ENCODE data around the gene ZBTB17.

The ZBTB17 gene

GRCh38 chr1:15965228-15965767 is 10.6 kb downstream of the ZBTB17 start:
- peaks cover 27% of the 10 kb centered on the region for H3K79me1 ChIP-seq (replicated peaks; ENCODE audit: low read length, poor library complexity, severe bottlenecking)
- H2AFZ ChIP-seq (ENCODE audit: low read depth, low read length): no peak overlapping the region
- no peak overlapping the region for H2BK120ac ChIP-seq (ENCODE audit: low read depth, low read length)
- no peak overlapping the region for H3K4ac ChIP-seq (ENCODE audit: low read depth in 1 of 2, low read length in 2 of 2)
- H4K8ac ChIP-seq (ENCODE audit: low read length): no peak overlapping the region
- no peak overlapping the region for H4K91ac ChIP-seq (ENCODE audit: low read length)
- H2BK15ac ChIP-seq (ENCODE audit: low read depth, poor library complexity, severe bottlenecking): no peak overlapping the region
- H3K27me3 ChIP-seq (ENCODE audit: control insufficient read depth in 1 of 2, insufficient read depth in 1 of 2, low read length in 2 of 2): no peaks in the 10 kb centered on the region
- DNase-seq: peak; percentile 63
- no peak overlapping the region for H2BK5ac ChIP-seq (ENCODE audit: low read depth, low read length, poor library complexity, severe bottlenecking)
- peaks cover 24% of the 10 kb centered on the region for H3K4me1 ChIP-seq (ENCODE audit: control insufficient read depth, insufficient read depth, low read depth, low read length)
- no peak overlapping the region for H3K18ac ChIP-seq (ENCODE audit: low read depth in 1 of 2, low read length in 2 of 2)
- H3K4me2 ChIP-seq (ENCODE audit: low read length, poor library complexity, severe bottlenecking): no peak overlapping the region
- peaks cover 31% of the 10 kb centered on the region in 2 experiments for H3K36me3 ChIP-seq (ENCODE audit: control insufficient read depth in 1 of 2, insufficient read depth in 2 of 2, low read depth in 1 of 2, low read length in 2 of 2)
- peak overlapping the region; percentile 79 for H3K9ac ChIP-seq (ENCODE audit: low read length)
- H3K23ac ChIP-seq (ENCODE audit: low read length in 2 of 2): no peak overlapping the region
- peaks cover 6% of the 10 kb centered on the region for H3K9me3 ChIP-seq (ENCODE audit: control insufficient read depth, low read length)
- no peak overlapping the region for H3K14ac ChIP-seq (ENCODE audit: low read length in 2 of 2)
- no peak overlapping the region for H2BK12ac ChIP-seq (ENCODE audit: low read length in 2 of 2)
- WGBS: 80% methylated on average over 5 of the region's 7 CpGs
- H2AK5ac ChIP-seq (ENCODE audit: low read length, severe bottlenecking): no peak overlapping the region
- H3K27ac ChIP-seq (ENCODE audit: low read length, poor library complexity, severe bottlenecking): peak overlapping the region; percentile 28
- peak overlapping the region in 1 of 2 experiments; percentile 34 for H3K4me3 ChIP-seq (ENCODE audit: insufficient read depth in 1 of 2, low read depth in 1 of 2, low read length in 2 of 2)

DNA sequence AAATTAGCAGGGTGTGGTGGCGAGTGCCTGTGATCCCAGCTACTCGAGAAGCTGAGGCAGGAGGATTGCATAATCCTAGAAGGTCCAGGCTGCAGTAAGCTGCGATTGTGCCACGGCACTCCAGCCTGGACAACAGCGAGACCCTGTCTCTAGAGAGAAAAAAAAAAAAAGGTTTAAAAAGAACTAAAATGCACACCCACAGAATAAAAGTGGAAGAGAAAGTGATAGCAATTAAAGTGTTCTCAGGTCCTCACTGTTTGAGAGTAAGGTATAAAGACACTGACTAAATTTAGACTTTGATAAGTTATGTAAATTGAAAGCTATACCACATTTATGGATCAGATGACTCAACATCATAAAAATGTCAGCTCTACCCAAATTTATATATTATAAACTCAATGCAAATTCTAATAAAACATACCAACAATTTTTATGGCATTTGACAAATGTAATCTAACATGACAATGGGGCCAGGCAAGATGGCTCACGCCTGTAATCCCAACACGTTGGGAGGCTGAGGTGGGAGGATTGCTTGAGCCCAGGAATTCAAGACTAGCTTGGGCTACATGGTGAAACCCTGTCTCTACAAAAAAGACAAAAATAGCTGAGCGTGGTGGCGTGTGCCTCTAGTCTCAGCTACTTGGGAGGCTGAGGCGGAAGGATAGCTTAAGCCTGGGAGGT is 11.8 kb downstream of the ZBTB17 start:
- H3K4ac ChIP-seq (ENCODE audit: low read depth in 1 of 2, low read length in 2 of 2): no peak overlapping the region
- 91% methylated on average over 10 of the region's 10 CpGs for WGBS

GRCh38 chr1:15963363-15963967 is 12.4 kb downstream of the ZBTB17 start:
- no peak for DNase-seq
- Histone ChIP-seq H2BK5ac (ENCODE audit: low read depth, low read length, poor library complexity, severe bottlenecking) (no peak overlapping the region), H2BK15ac (ENCODE audit: low read depth, poor library complexity, severe bottlenecking) (no peak overlapping the region), H3K27ac (ENCODE audit: low read length, poor library complexity, severe bottlenecking) (no peak overlapping the region), H3K9ac (ENCODE audit: low read length) (peak overlapping the region; percentile 53), H2AK5ac (ENCODE audit: low read length, severe bottlenecking) (no peak overlapping the region), H3K4ac (ENCODE audit: low read depth in 1 of 2, low read length in 2 of 2) (no peak overlapping the region), H3K4me2 (ENCODE audit: low read length, poor library complexity, severe bottlenecking) (no peak overlapping the region), H3K79me1 (replicated peaks; ENCODE audit: low read length, poor library complexity, severe bottlenecking) (peaks cover 22% of the 10 kb centered on the region), H3K4me3 (ENCODE audit: insufficient read depth in 1 of 2, low read depth in 1 of 2, low read length in 2 of 2) (no peak overlapping the region), H3K4me1 (ENCODE audit: control insufficient read depth, insufficient read depth, low read depth, low read length) (peaks cover 31% of the 10 kb centered on the region), H3K14ac (ENCODE audit: low read length in 2 of 2) (no peak overlapping the region), H3K18ac (ENCODE audit: low read depth in 1 of 2, low read length in 2 of 2) (peak overlapping the region in 1 of 2 experiments; percentile 72), H4K91ac (ENCODE audit: low read length) (no peak overlapping the region), H3K9me3 (ENCODE audit: control insufficient read depth, low read length) (no peaks in the 10 kb centered on the region), H2BK12ac (ENCODE audit: low read length in 2 of 2) (no peak overlapping the region), H3K27me3 (ENCODE audit: control insufficient read depth in 1 of 2, insufficient read depth in 1 of 2, low read length in 2 of 2) (no peaks in the 10 kb centered on the region), H4K8ac (ENCODE audit: low read length) (no peak overlapping the region), H2AFZ (ENCODE audit: low read depth, low read length) (no peak overlapping the region), H3K36me3 (ENCODE audit: control insufficient read depth in 1 of 2, insufficient read depth in 2 of 2, low read depth in 1 of 2, low read length in 2 of 2) (peaks cover 15 to 18% of the 10 kb centered on the region in 2 experiments), H3K23ac (ENCODE audit: low read length in 2 of 2) (no peak overlapping the region), H2BK120ac (ENCODE audit: low read depth, low read length) (no peak overlapping the region)

More for the DNA sequence above, 11.8 kb downstream of the ZBTB17 start:
- Histone ChIP-seq H3K9ac (ENCODE audit: low read length) (peak overlapping the region; percentile 53), H3K79me1 (replicated peaks; ENCODE audit: low read length, poor library complexity, severe bottlenecking) (peaks cover 23% of the 10 kb centered on the region), H3K4me3 (ENCODE audit: insufficient read depth in 1 of 2, low read depth in 1 of 2, low read length in 2 of 2) (no peak overlapping the region), H3K27ac (ENCODE audit: low read length, poor library complexity, severe bottlenecking) (no peak overlapping the region), H3K14ac (ENCODE audit: low read length in 2 of 2) (no peak overlapping the region), H3K27me3 (ENCODE audit: control insufficient read depth in 1 of 2, insufficient read depth in 1 of 2, low read length in 2 of 2) (no peaks in the 10 kb centered on the region), H3K18ac (ENCODE audit: low read depth in 1 of 2, low read length in 2 of 2) (peak overlapping the region in 1 of 2 experiments; percentile 72), H2BK120ac (ENCODE audit: low read depth, low read length) (no peak overlapping the region), H2AK5ac (ENCODE audit: low read length, severe bottlenecking) (no peak overlapping the region), H3K36me3 (ENCODE audit: control insufficient read depth in 1 of 2, insufficient read depth in 2 of 2, low read depth in 1 of 2, low read length in 2 of 2) (peaks cover 22 to 24% of the 10 kb centered on the region in 2 experiments), H2AFZ (ENCODE audit: low read depth, low read length) (no peak overlapping the region), H3K9me3 (ENCODE audit: control insufficient read depth, low read length) (peaks cover 6% of the 10 kb centered on the region), H3K23ac (ENCODE audit: low read length in 2 of 2) (no peak overlapping the region), H2BK15ac (ENCODE audit: low read depth, poor library complexity, severe bottlenecking) (no peak overlapping the region), H2BK5ac (ENCODE audit: low read depth, low read length, poor library complexity, severe bottlenecking) (no peak overlapping the region), H3K4me1 (ENCODE audit: control insufficient read depth, insufficient read depth, low read depth, low read length) (peaks cover 27% of the 10 kb centered on the region), H3K4me2 (ENCODE audit: low read length, poor library complexity, severe bottlenecking) (no peak overlapping the region), H4K91ac (ENCODE audit: low read length) (no peak overlapping the region), H4K8ac (ENCODE audit: low read length) (no peak overlapping the region), H2BK12ac (ENCODE audit: low read length in 2 of 2) (no peak overlapping the region)
- peak; percentile 34 for DNase-seq

- Histone ChIP-seq H3K9ac (ENCODE audit: low read length) (peak overlapping the region; percentile 53), H2AFZ (ENCODE audit: low read depth, low read length) (no peak overlapping the region), H3K4me2 (ENCODE audit: low read length, poor library complexity, severe bottlenecking) (no peak overlapping the region), H3K79me1 (replicated peaks; ENCODE audit: low read length, poor library complexity, severe bottlenecking) (peaks cover 19% of the 10 kb centered on the region), H3K9me3 (ENCODE audit: control insufficient read depth, low read length) (no peaks in the 10 kb centered on the region), H2BK5ac (ENCODE audit: low read depth, low read length, poor library complexity, severe bottlenecking) (no peak overlapping the region), H3K4me3 (ENCODE audit: insufficient read depth in 1 of 2, low read depth in 1 of 2, low read length in 2 of 2) (no peak overlapping the region), H3K27me3 (ENCODE audit: control insufficient read depth in 1 of 2, insufficient read depth in 1 of 2, low read length in 2 of 2) (no peaks in the 10 kb centered on the region), H2BK120ac (ENCODE audit: low read depth, low read length) (no peak overlapping the region), H3K18ac (ENCODE audit: low read depth in 1 of 2, low read length in 2 of 2) (no peak overlapping the region), H3K4me1 (ENCODE audit: control insufficient read depth, insufficient read depth, low read depth, low read length) (peaks cover 35% of the 10 kb centered on the region), H3K27ac (ENCODE audit: low read length, poor library complexity, severe bottlenecking) (no peak overlapping the region), H2BK12ac (ENCODE audit: low read length in 2 of 2) (no peak overlapping the region), H2BK15ac (ENCODE audit: low read depth, poor library complexity, severe bottlenecking) (no peak overlapping the region), H3K4ac (ENCODE audit: low read depth in 1 of 2, low read length in 2 of 2) (no peak overlapping the region), H3K14ac (ENCODE audit: low read length in 2 of 2) (no peak overlapping the region), H2AK5ac (ENCODE audit: low read length, severe bottlenecking) (no peak overlapping the region), H3K36me3 (ENCODE audit: control insufficient read depth in 1 of 2, insufficient read depth in 2 of 2, low read depth in 1 of 2, low read length in 2 of 2) (peaks cover 9 to 13% of the 10 kb centered on the region in 2 experiments), H4K91ac (ENCODE audit: low read length) (no peak overlapping the region), H3K23ac (ENCODE audit: low read length in 2 of 2) (no peak overlapping the region), H4K8ac (ENCODE audit: low read length) (no peak overlapping the region)
- no peak for DNase-seq
- WGBS: 98% methylated on average over 6 of the region's 8 CpGs
Measured at GRCh38 chr1:15962671-15963362, 13.1 kb downstream of the ZBTB17 start.
